Measurements from ENCODE around the gene MOB1B. TPM values are rescaled to one million over a fixed set of nuclear protein-coding genes. Genes with fewer than 3 reads are reported as not detected.

Gene MOB1B
- total RNA-seq, 1 donor from 2014 or later: 13.0 TPM

GRCh38 chr4:70956549-70957210, 54.5 kb downstream of the MOB1B start:
- Histone ChIP-seq H3K9me3 (no peaks in the 10 kb centered on the region), H3K27ac (no peak overlapping the region), H3K4me1 (no peaks in the 10 kb centered on the region), H3K4me3 (no peak overlapping the region), H3K36me3 (peaks cover 0 to 9% of the 10 kb centered on the region in 2 donors), H3K27me3 (no peaks in the 10 kb centered on the region)
- intact Hi-C loops (cut with DNase I): no loop called here
- TF ChIP-seq CTCF (IDR thresholded peaks at IDR 0.05) (no peak), POLR2A (IDR thresholded peaks at IDR 0.05) (no peak), POLR2AphosphoS5 (IDR thresholded peaks at IDR 0.05; ENCODE audit: insufficient read depth in 1 of 2, low read depth in 1 of 2) (no peak)
- DNase-seq (ENCODE audit: extremely low spot score in 2 of 2): no peak

- DNase-seq (ENCODE audit: extremely low spot score in 2 of 2): no peak
- no peaks in the 10 kb centered on the region for H3K27me3 ChIP-seq
- peaks cover 0 to 9% of the 10 kb centered on the region in 2 donors for H3K36me3 ChIP-seq
- no peak overlapping the region for H3K27ac ChIP-seq
- TF ChIP-seq POLR2AphosphoS5 (IDR thresholded peaks at IDR 0.05; ENCODE audit: insufficient read depth in 1 of 2, low read depth in 1 of 2) (no peak), CTCF (IDR thresholded peaks at IDR 0.05) (no peak), POLR2A (IDR thresholded peaks at IDR 0.05) (no peak)
- no peaks in the 10 kb centered on the region for H3K9me3 ChIP-seq
- H3K4me3 ChIP-seq: no peak overlapping the region
- intact Hi-C loops (cut with DNase I): no loop called here
- no peaks in the 10 kb centered on the region for H3K4me1 ChIP-seq
Observed at GRCh38 chr4:70958681-70959080, 56.5 kb downstream of the MOB1B start.

- Histone ChIP-seq H3K4me3 (no peak overlapping the region), H3K9me3 (no peaks in the 10 kb centered on the region), H3K27me3 (no peaks in the 10 kb centered on the region), H3K36me3 (peaks cover 0 to 17% of the 10 kb centered on the region in 2 donors), H3K4me1 (no peaks in the 10 kb centered on the region), H3K27ac (no peak overlapping the region)
- no peak for DNase-seq (ENCODE audit: extremely low spot score in 2 of 2)
- intact Hi-C loops (cut with DNase I): no loop called here
- TF ChIP-seq CTCF (IDR thresholded peaks at IDR 0.05): no peak
- no peak for TF ChIP-seq POLR2AphosphoS5 (IDR thresholded peaks at IDR 0.05; ENCODE audit: insufficient read depth in 1 of 2, low read depth in 1 of 2)
- no peak for TF ChIP-seq POLR2A (IDR thresholded peaks at IDR 0.05)
Observed at GRCh38 chr4:70969076-70969475, 66.9 kb downstream of the MOB1B start.

- H3K9me3 ChIP-seq: no peaks in the 10 kb centered on the region
- no peaks in the 10 kb centered on the region for H3K27me3 ChIP-seq
- H3K36me3 ChIP-seq: peaks cover 0 to 11% of the 10 kb centered on the region in 2 donors
- H3K4me3 ChIP-seq: no peak overlapping the region
- DNase-seq (ENCODE audit: extremely low spot score in 2 of 2): no peak
- intact Hi-C loops (cut with DNase I): no loop called here
- H3K4me1 ChIP-seq: no peaks in the 10 kb centered on the region
- TF ChIP-seq POLR2A (IDR thresholded peaks at IDR 0.05) (no peak), POLR2AphosphoS5 (IDR thresholded peaks at IDR 0.05; ENCODE audit: insufficient read depth in 1 of 2, low read depth in 1 of 2) (no peak), CTCF (IDR thresholded peaks at IDR 0.05) (no peak)
- H3K27ac ChIP-seq: no peak overlapping the region
Observed at GRCh38 chr4:70976252-70976651, 74.1 kb downstream of the MOB1B start.

- no peaks in the 10 kb centered on the region for H3K9me3 ChIP-seq
- no peak for TF ChIP-seq CTCF (IDR thresholded peaks at IDR 0.05)
- no peak for TF ChIP-seq POLR2AphosphoS5 (IDR thresholded peaks at IDR 0.05; ENCODE audit: insufficient read depth in 1 of 2, low read depth in 1 of 2)
- TF ChIP-seq POLR2A (IDR thresholded peaks at IDR 0.05): no peak
- H3K27me3 ChIP-seq: no peaks in the 10 kb centered on the region
- no peak for DNase-seq (ENCODE audit: extremely low spot score in 2 of 2)
- no peak overlapping the region for H3K27ac ChIP-seq
- intact Hi-C loops (cut with DNase I): no loop called here
- no peak overlapping the region for H3K4me3 ChIP-seq
- H3K4me1 ChIP-seq: no peaks in the 10 kb centered on the region
- peaks cover 0 to 11% of the 10 kb centered on the region in 2 donors for H3K36me3 ChIP-seq
Observed at GRCh38 chr4:70979445-70980008, 77.4 kb downstream of the MOB1B start.

Measured in vagina (tissue), 2 donors.